VCaP (cell line): ENCODE measurements around the gene PPIL6.
A peak's percentile ranks its signal among the peaks of the same experiment; 100 is the strongest.
"Not testable (repeated sequence)": the region's sequence is repeated elsewhere in the genome, so short reads cannot be mapped to it uniquely, and the experiment has no call there.

Experiments
- H3K27ac ChIP-seq: fragments of 450-650 bp; 2 replicates; pipeline ENCODE4 v1.5.1; 2017
- TF ChIP-seq, protein P1 (sequence below): fragments of 450-650 bp; conservative IDR thresholded peaks from 2 replicates; pipeline ENCODE4 v1.5.1; 2017; ENCODE audit warnings: mild to moderate bottlenecking, moderate library complexity

PPIL6 gene

DNA sequence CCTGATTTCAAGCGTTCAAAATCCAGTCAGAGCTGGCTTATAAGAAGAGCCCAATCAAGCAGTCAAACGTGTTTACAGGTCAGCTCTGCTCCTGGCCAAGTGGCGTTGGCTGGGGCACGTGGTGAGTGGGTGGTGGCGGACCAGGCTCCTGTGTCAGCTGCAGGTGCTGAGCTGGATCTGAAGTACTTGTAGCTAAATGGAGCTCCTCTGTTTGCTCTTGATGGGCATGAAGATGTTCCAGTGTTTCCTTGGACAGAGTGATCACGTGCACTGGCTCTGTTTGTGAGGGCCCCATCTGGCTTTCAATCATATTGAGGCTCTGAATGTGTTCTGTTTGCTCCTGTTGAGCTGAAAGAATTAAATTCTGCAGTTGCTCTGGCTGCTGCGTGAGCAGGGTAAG is 25.3 kb upstream of the PPIL6 start:
- TF ChIP-seq, protein P1, sequence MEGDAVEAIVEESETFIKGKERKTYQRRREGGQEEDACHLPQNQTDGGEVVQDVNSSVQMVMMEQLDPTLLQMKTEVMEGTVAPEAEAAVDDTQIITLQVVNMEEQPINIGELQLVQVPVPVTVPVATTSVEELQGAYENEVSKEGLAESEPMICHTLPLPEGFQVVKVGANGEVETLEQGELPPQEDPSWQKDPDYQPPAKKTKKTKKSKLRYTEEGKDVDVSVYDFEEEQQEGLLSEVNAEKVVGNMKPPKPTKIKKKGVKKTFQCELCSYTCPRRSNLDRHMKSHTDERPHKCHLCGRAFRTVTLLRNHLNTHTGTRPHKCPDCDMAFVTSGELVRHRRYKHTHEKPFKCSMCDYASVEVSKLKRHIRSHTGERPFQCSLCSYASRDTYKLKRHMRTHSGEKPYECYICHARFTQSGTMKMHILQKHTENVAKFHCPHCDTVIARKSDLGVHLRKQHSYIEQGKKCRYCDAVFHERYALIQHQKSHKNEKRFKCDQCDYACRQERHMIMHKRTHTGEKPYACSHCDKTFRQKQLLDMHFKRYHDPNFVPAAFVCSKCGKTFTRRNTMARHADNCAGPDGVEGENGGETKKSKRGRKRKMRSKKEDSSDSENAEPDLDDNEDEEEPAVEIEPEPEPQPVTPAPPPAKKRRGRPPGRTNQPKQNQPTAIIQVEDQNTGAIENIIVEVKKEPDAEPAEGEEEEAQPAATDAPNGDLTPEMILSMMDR = no peak
- H3K27ac ChIP-seq = 0 out of 2 replicates have a peak overlapping the region, but pooled peaks have one; percentile 1

DNA sequence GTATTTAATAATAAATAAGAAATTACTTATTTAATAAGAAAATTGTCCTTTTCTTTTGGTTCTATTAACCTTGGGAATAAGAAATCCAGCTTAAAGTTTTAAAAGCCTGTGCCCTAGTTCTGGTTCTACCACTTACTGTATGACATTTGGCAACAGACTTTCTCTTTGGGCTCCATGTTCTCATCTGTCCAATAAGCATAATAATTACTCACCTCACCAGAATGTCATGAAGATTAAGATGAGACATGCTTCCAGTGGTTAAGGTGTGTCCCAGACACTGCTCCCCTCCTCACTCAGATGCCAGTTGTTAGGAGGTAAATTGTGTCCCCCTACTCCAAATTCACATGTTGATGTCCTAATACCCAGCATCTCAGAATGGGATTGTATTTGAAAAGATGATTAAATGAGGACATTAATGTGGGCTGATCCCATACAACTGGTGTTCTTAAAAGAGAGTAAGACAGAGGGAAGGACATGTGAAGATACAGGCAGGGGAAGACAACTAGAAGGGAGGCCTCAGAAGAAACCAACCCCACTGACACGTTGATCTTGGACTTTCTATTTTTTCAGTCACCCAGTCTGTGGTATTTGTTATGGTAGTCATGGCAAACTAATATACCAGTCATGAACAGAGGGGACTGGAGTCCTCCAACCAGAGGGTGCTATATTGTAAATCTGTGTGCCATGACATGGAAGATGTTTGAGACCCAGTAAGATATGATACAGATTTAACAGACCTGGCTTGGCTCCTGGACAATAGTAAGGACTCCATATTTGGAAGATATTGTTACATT is 21.5 kb upstream of the PPIL6 start:
- no peak overlapping the region for H3K27ac ChIP-seq
- TF ChIP-seq, protein P1 = no peak

DNA sequence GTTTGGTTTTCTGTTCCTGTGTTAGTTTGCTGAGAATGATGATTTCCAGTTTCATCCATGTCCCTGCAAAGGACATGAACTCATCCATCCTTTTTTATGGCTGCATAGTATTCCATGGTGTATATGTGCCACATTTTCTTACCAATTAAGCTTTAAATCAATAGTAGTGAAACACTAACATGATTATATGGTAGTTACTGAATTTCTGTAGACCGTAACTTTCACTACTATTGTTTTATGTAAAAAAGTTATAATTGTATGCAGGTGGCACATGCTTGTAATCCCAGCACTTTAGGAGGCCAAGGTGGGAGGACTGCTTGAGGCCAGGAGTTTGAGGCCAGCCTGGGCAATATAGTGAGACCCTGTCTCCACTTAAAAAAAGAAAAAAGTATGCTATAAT is 20.8 kb upstream of the PPIL6 start:
- not testable (repeated sequence) for H3K27ac ChIP-seq

DNA sequence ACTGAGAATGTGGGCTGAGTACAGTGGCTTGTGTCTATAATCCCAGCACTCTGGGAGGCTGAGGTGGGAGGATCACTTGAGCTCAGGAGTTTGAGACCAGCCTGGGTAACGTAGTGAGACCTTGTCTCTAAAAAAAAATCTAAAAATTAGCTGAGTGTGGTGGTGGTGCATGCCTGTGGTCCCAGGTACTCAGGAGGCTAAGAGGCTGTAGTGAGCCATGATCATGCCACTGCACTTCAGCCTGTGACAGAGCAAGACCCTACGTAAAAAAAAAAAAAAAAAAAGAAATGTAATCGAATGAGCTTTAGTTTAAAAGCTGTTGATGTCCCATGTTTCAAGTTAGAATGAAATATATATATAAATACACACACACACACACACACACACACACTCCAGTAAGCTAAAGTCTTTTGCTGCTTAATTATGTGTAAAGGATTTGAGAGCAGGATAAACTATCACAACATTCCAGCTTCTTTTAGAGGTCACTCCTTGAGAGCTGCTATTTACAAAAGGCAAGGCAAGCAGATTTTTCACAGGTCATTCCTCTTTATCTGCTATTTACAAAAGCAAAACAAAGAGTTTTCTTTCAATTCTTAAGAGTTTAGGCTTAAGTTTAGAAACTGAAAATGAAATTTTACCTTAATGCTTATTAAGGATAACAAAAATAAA is 19.9 kb upstream of the PPIL6 start:
- no peak overlapping the region for H3K27ac ChIP-seq
- TF ChIP-seq, protein P1 = no peak

DNA sequence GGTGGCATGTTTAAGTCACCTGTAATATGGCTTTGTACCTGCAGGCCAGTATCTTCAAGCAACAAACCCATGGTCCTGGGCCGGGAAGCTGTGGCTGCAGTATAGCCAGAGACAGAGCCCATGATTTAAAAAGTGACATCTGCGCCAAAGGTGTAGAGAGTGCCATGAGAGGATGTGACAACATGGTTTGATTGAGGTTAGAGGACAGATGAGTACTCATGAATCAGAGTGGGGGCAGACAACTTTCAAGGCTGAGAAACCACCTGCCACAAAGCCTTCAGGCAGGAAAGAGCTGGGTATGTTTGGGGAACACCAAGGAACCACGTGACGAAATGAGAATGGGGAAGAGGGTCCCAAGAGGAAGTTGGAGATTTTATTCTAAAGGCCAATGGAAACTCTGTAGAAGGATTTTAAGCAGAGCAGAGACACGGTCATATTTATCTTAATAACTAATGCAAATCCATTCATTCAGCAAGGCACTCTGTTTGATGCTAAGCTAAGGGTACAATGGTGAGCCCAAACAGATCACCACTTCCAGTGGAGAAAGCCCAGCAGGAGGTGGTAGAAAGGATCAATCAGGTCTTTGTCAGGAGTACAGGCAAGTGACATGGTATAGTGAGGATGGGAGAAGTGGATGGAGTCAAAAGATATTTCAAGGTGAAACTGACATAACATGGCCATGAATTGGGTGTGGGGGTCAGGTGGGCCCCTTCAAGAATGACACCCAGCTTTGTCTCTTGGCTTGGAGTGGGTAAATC is 18.5 kb upstream of the PPIL6 start:
- H3K27ac ChIP-seq = peak overlapping the region; percentile 78; the same call in 1 of the 2 replicates
- TF ChIP-seq, protein P1 = no peak

DNA sequence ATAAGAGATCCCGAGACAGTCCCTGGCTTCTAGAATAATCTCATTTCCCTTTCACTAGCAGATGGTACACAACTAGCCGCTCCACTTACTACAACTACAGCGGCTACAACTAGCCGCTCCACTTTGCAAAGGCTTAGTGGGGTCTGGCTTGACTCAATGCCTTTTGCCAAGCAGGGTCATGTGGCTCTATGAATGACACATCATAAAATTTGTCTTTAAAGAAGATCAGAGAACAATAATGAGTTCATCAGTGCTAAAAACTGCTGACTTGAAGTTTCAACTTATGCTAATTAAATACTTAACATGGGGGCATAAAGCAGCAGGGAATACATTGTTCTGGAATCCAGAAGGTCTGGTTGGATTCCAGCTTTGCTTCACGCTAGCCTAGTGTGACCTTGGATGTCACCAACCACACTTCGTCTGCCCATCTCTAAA is 17.2 kb upstream of the PPIL6 start:
- peak overlapping the region; percentile 78 for H3K27ac ChIP-seq
- TF ChIP-seq, protein P1 = no peak

DNA sequence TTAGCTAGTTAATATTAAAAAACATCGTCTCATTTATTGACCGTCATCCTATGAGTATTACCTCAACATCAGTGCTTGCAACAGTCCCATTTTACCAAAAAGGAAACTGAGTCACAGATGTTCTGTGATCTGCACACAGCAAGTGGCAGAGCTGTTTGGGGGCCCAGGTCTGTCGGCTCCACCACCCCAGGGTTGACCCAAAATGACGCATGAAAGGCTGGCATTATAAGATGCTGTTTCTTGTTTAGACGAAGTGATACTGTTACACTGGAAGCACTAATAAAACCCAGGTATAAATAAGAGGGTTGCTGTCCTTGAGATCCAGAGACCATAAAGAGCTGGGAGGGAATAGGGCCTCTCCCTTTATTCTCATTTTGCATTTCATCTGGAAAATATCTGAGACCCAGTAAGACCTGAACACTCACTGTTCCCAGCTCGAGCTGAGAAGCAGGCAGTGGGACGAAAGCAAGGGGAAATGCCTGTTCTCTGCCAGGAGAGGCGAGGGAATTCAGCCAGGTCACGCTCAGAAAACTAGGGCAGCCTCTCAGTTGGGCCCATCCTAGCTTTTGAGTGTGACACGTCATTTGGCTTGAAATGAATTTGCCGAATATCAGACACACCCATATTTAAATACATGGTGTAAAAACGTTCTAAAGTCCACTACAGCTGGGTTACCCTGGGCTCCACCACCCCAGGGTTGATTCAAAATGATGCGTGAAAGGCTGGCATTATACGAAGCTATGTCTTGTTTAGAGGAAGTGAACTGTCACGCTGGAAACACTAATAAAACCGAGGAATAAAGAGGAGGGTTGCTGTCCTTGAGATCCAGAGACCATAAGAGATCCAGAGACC is 16.5 kb upstream of the PPIL6 start:
- TF ChIP-seq, protein P1 = no peak
- peak overlapping the region; percentile 78 for H3K27ac ChIP-seq
